CD8-positive, alpha-beta memory T cell (primary cell): ENCODE measurements around the gene KLF9. TPM values are rescaled to one million over a fixed set of nuclear protein-coding genes. Genes with fewer than 3 reads are reported as not detected.

Source experiments
- CTCF ChIA-PET: fragments of 350-600 bp; sonication (Branson Sonifier 250); formaldehyde crosslinking; loops from one replicate; lab custom pipeline; 2021; ENCODE audit warnings: antibody characterized with exemption; lab: Charles Lee
- POLR2A ChIA-PET: fragments of 350-600 bp; sonication (Branson Sonifier 250); formaldehyde crosslinking; loops from one replicate; lab custom pipeline; 2021; ENCODE audit warnings: antibody characterized with exemption; lab: Charles Lee
- DNase-seq, 5 donors: peaks; one replicate each; pipeline versions ENCODE4 v3.0.0 to v3.0.0-alpha.2; 2020 to 2022; ENCODE audit warnings: mixed read lengths in 1 of 5
- H3K27ac ChIP-seq: one replicate; pipeline ENCODE4 v1.7.0; 2013; ENCODE audit warnings: low read depth, mild to moderate bottlenecking, low read length, moderate library complexity
- H3K27me3 ChIP-seq: 2 replicates; pipeline ENCODE4 v1.7.0; 2013; ENCODE audit warnings: low read length, mild to moderate bottlenecking; ENCODE audit not compliant: insufficient read depth, poor library complexity, severe bottlenecking
- H3K36me3 ChIP-seq: 2 replicates; pipeline ENCODE4 v1.7.0; 2013; ENCODE audit warnings: mild to moderate bottlenecking, low read length, moderate library complexity; ENCODE audit not compliant: insufficient read depth
- H3K4me1 ChIP-seq: 2 replicates; pipeline ENCODE4 v1.7.0; 2013; ENCODE audit warnings: mild to moderate bottlenecking, low read length, moderate library complexity; ENCODE audit not compliant: insufficient read depth
- H3K4me3 ChIP-seq: 2 replicates; pipeline ENCODE4 v1.7.0; 2013; ENCODE audit warnings: mild to moderate bottlenecking, low read length
- H3K9me3 ChIP-seq: 2 replicates; pipeline ENCODE4 v1.7.0; 2013; ENCODE audit warnings: mild to moderate bottlenecking, low read length
- H3K27ac Mint-ChIP-seq, 8 donors: one replicate each; pipeline ENCODE4 v1.8.0; 2020 to 2021; ENCODE audit warnings: mixed read lengths in 8 of 8, mild to moderate bottlenecking in 6 of 8, inconsistent platforms in 3 of 8, moderate library complexity in 3 of 8
- H3K27me3 Mint-ChIP-seq, 2 donors: one replicate each; pipeline ENCODE4 v1.8.0; 2020 to 2021; ENCODE audit warnings: mixed read lengths in 2 of 2, mild to moderate bottlenecking in 1 of 2, moderate library complexity in 1 of 2
- H3K36me3 Mint-ChIP-seq, 3 donors: one replicate each; pipeline ENCODE4 v1.8.0; 2020 to 2021; ENCODE audit warnings: mixed read lengths in 3 of 3, inconsistent platforms in 1 of 3, mild to moderate bottlenecking in 1 of 3
- H3K4me1 Mint-ChIP-seq, 3 donors: one replicate each; pipeline ENCODE4 v1.8.0; 2020 to 2021; ENCODE audit warnings: mixed read lengths in 3 of 3, inconsistent platforms in 1 of 3, mild to moderate bottlenecking in 1 of 3
- H3K4me3 Mint-ChIP-seq, 7 donors: one replicate each; pipeline ENCODE4 v1.8.0; 2020 to 2021; ENCODE audit warnings: mixed read lengths in 7 of 7, mild to moderate bottlenecking in 6 of 7, moderate library complexity in 4 of 7, inconsistent platforms in 2 of 7
- H3K9me3 Mint-ChIP-seq, 5 donors: one replicate each; pipeline ENCODE4 v1.8.0; 2020 to 2022; ENCODE audit warnings: mixed read lengths in 5 of 5, mild to moderate bottlenecking in 3 of 5, moderate library complexity in 2 of 5, inconsistent platforms in 1 of 5
- polyA plus RNA-seq: library from polyadenylated mRNA; unstranded; fragments of 300-500 nt; fragmentation: Illumina TruSeq; gene quantifications from one replicate; pipeline ENCODE4 v1.2.3, GENCODE V29; 2021
- total RNA-seq, 2 experiments: library from RNA; stranded (reverse); gene quantifications; one replicate each; pipeline ENCODE4 v1.2.3, GENCODE V29; 2021

The KLF9 gene
- total and polyA plus RNA-seq, 3 experiments from 2014 or later: 3.9 to 20.2 (median 19.2) TPM

- Histone ChIP-seq H3K4me3 (no peak overlapping the region), H3K4me1 (no peaks in the 10 kb centered on the region), H3K9me3 (no peaks in the 10 kb centered on the region), H3K36me3 (no peaks in the 10 kb centered on the region), H3K27me3 (no peaks in the 10 kb centered on the region), H3K27ac (no peak overlapping the region)
- ChIA-PET POLR2A (no interaction called here), CTCF (interaction anchor here (1.3 to 2.3 kb wide), 6 partner anchors 59 to 250 kb away, joined by 3 to 11 read pairs (median 4); no protein-coding TSS in a partner anchor)
- DNase-seq: no peak
- Mint-ChIP-seq H3K27me3 (no peaks in the 10 kb centered on the region), H3K36me3 (peaks cover 2 to 48% (median 14%) of the 10 kb centered on the region in 3 donors), H3K4me1 (peaks cover 0 to 2% (median 0%) of the 10 kb centered on the region in 3 donors), H3K27ac (no peak overlapping the region), H3K4me3 (no peak overlapping the region), H3K9me3 (no peaks in the 10 kb centered on the region)
Observed at GRCh38 chr9:70352356-70352755, 62.1 kb downstream of the KLF9 start.

GRCh38 chr9:70347046-70347445 is 67.4 kb downstream of the KLF9 start:
- Mint-ChIP-seq H3K9me3 (no peaks in the 10 kb centered on the region), H3K36me3 (peaks cover 3 to 57% (median 24%) of the 10 kb centered on the region in 3 donors), H3K4me1 (no peaks in the 10 kb centered on the region), H3K27ac (peak overlapping the region in 4 of 8 donors; percentile 41 to 69 (median 64)), H3K27me3 (no peaks in the 10 kb centered on the region), H3K4me3 (no peak overlapping the region)
- ChIA-PET CTCF (interaction anchor here (1.0 kb wide), 1 partner anchor 255 kb away, joined by 3 read pairs; no protein-coding TSS in a partner anchor), POLR2A (no interaction called here)
- Histone ChIP-seq H3K9me3 (no peaks in the 10 kb centered on the region), H3K27ac (no peak overlapping the region), H3K4me1 (no peaks in the 10 kb centered on the region), H3K36me3 (peaks cover 6% of the 10 kb centered on the region), H3K4me3 (no peak overlapping the region), H3K27me3 (no peaks in the 10 kb centered on the region)
- DNase-seq: no peak

DNA sequence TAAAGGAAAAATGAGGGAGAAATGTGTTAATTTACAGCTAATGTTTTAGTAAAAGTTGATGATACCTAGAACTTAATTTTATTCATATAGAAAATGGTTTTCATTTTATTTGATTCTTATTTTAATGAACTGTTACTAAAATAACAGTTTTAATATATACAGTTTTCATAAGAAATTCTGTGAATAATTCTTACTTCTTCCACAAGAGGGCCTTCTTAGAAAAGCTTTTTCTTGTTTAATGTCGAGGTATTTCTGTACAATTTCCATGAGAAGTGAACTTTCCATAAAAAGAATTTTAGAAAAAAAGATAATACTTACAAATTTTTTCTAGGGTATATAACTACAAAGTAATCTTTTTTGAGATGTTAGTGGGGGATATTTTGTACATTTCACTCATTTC is 73.9 kb downstream of the KLF9 start:
- DNase-seq: peak in 2 of 5 donors; percentile 8 to 14
- no peaks in the 10 kb centered on the region for H3K4me1 ChIP-seq
- no peaks in the 10 kb centered on the region for H3K9me3 ChIP-seq
- Mint-ChIP-seq H3K4me3 (no peak overlapping the region), H3K27ac (no peak overlapping the region), H3K9me3 (no peaks in the 10 kb centered on the region), H3K36me3 (peaks cover 0 to 28% (median 7%) of the 10 kb centered on the region in 3 donors), H3K27me3 (no peaks in the 10 kb centered on the region), H3K4me1 (no peaks in the 10 kb centered on the region)
- H3K27ac ChIP-seq: no peak overlapping the region
- H3K36me3 ChIP-seq: no peaks in the 10 kb centered on the region
- no peak overlapping the region for H3K4me3 ChIP-seq
- no peaks in the 10 kb centered on the region for H3K27me3 ChIP-seq
- CTCF ChIA-PET: interaction anchor here (0.8 to 2.8 kb wide), 6 partner anchors 48 to 262 kb away, joined by 3 to 17 read pairs (median 4); no protein-coding TSS in a partner anchor
- POLR2A ChIA-PET: interaction anchor here (1.0 to 1.3 kb wide), 2 partner anchors 79 to 80 kb away, joined by 3 to 5 read pairs; no protein-coding TSS in a partner anchor

Other genes starting within 250 kb of the KLF9 start
- gene SMC5, start 155.7 kb downstream of the KLF9 start, total RNA-seq: 10 to 100 TPM; 42.2 TPM
- gene SMC5, start 155.7 kb downstream of the KLF9 start, polyA plus RNA-seq: 18.9 TPM